Mammary epithelial cell (primary cell): ENCODE measurements around the gene IL19.

Experiments
- EZH2 ChIP-seq: IDR thresholded peaks from 2 replicates; pipeline ENCODE4 v1.6.1; 2012; ENCODE audit warnings: low read length, inconsistent platforms, borderline replicate concordance
- TF ChIP-seq, protein P1 (sequence below), 2 donors: IDR thresholded peaks in 1 of 2; conservative IDR thresholded peaks in 1 of 2; 2 replicates each; pipeline ENCODE4 v1.5.1; 2011 to 2012; ENCODE audit warnings: inconsistent platforms in 2 of 2, low read length in 2 of 2, mild to moderate bottlenecking in 2 of 2, control low read depth in 1 of 2, low read depth in 1 of 2; ENCODE audit not compliant: insufficient read depth in 1 of 2; ENCODE audit errors: extremely low read depth in 1 of 2

GRCh38 chr1:206814716-206815341 is 44.3 kb downstream of the IL19 start:
- TF ChIP-seq EZH2, result no peak
- TF ChIP-seq, protein P1, sequence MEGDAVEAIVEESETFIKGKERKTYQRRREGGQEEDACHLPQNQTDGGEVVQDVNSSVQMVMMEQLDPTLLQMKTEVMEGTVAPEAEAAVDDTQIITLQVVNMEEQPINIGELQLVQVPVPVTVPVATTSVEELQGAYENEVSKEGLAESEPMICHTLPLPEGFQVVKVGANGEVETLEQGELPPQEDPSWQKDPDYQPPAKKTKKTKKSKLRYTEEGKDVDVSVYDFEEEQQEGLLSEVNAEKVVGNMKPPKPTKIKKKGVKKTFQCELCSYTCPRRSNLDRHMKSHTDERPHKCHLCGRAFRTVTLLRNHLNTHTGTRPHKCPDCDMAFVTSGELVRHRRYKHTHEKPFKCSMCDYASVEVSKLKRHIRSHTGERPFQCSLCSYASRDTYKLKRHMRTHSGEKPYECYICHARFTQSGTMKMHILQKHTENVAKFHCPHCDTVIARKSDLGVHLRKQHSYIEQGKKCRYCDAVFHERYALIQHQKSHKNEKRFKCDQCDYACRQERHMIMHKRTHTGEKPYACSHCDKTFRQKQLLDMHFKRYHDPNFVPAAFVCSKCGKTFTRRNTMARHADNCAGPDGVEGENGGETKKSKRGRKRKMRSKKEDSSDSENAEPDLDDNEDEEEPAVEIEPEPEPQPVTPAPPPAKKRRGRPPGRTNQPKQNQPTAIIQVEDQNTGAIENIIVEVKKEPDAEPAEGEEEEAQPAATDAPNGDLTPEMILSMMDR (conservative IDR thresholded peaks at IDR 0.05 in 1 of 2, IDR thresholded peaks at IDR 0.05 in 1 of 2; ENCODE audit: extremely low read depth in 1 of 2, insufficient read depth in 1 of 2, low read depth in 1 of 2, low read length in 2 of 2), result no peak
